Bronchial epithelial cell (primary cell): ENCODE data around the gene CLCN4. TPM values are rescaled to one million over a fixed set of nuclear protein-coding genes. Genes with fewer than 3 reads are reported as not detected.

Experiments used
- DNase-seq: peaks from one replicate; pipeline ENCODE4 v3.0.0-alpha.2; 2010; ENCODE audit warnings: low read depth
- FAIRE-seq: peaks from 2 replicates; lab custom pipeline; 2011; peaks lifted over from hg19 to GRCh38; lab: Jason Lieb, UNC
- H3K27me3 ChIP-seq: 2 replicates; pipeline ENCODE4 v1.5.1; 2011; ENCODE audit warnings: low read length; ENCODE audit not compliant: control insufficient read depth, insufficient read depth
- H3K36me3 ChIP-seq: 2 replicates; pipeline ENCODE4 v1.5.1; 2011; ENCODE audit warnings: low read length; ENCODE audit not compliant: control insufficient read depth, insufficient read depth
- H3K4me3 ChIP-seq: 2 replicates; pipeline ENCODE4 v1.5.1; 2011; ENCODE audit warnings: mild to moderate bottlenecking, low read depth, low read length, control low read depth
- CTCF ChIP-seq: IDR thresholded peaks from 2 replicates; pipeline ENCODE4 v1.5.1; 2011; ENCODE audit warnings: mild to moderate bottlenecking, moderate library complexity, low read length, control low read depth, inconsistent platforms; ENCODE audit not compliant: insufficient read depth, severe bottlenecking
- total RNA-seq: library from RNA; depleted of rRNA; stranded (reverse); fragments of >200 nt; gene quantifications from 2 replicates; pipeline ENCODE4 v1.2.1, GENCODE V29; 2014

The CLCN4 gene
- total RNA-seq, 1 donor from 2014 or later = 1.3 TPM

- Histone ChIP-seq H3K27me3 (no peaks in the 10 kb centered on the region), H3K4me3 (no peak overlapping the region), H3K36me3 (peaks cover 4% of the 10 kb centered on the region)
- DNase-seq = no peak
- no peak for FAIRE-seq
- no peak for TF ChIP-seq CTCF
Observed at GRCh38 chrX:10138726-10139125, 18.0 kb upstream of the CLCN4 start.

GRCh38 chrX:10140264-10140663 is 16.5 kb upstream of the CLCN4 start:
- no peak for TF ChIP-seq CTCF
- Histone ChIP-seq H3K27me3 (no peaks in the 10 kb centered on the region), H3K36me3 (peaks cover 4% of the 10 kb centered on the region), H3K4me3 (no peak overlapping the region)
- no peak for DNase-seq
- FAIRE-seq = no peak

- Histone ChIP-seq H3K27me3 (no peaks in the 10 kb centered on the region), H3K4me3 (no peak overlapping the region), H3K36me3 (peaks cover 4% of the 10 kb centered on the region)
- no peak for TF ChIP-seq CTCF
- no peak for FAIRE-seq
- DNase-seq = no peak
Observed at GRCh38 chrX:10142041-10142599, 14.7 kb upstream of the CLCN4 start.

- DNase-seq (no peak), FAIRE-seq (no peak)
- peaks cover 4% of the 10 kb centered on the region for H3K36me3 ChIP-seq
- no peaks in the 10 kb centered on the region for H3K27me3 ChIP-seq
- no peak overlapping the region for H3K4me3 ChIP-seq
- no peak for TF ChIP-seq CTCF
Observed at GRCh38 chrX:10143071-10143983, 13.4 kb upstream of the CLCN4 start.

GRCh38 chrX:10146346-10146745 is 10.4 kb upstream of the CLCN4 start:
- no peak for DNase-seq
- no peak overlapping the region for H3K4me3 ChIP-seq
- TF ChIP-seq CTCF = no peak
- no peaks in the 10 kb centered on the region for H3K36me3 ChIP-seq
- H3K27me3 ChIP-seq = no peaks in the 10 kb centered on the region
- no peak for FAIRE-seq
